ENCODE results near the gene PRKCA.

The PRKCA gene

DNA sequence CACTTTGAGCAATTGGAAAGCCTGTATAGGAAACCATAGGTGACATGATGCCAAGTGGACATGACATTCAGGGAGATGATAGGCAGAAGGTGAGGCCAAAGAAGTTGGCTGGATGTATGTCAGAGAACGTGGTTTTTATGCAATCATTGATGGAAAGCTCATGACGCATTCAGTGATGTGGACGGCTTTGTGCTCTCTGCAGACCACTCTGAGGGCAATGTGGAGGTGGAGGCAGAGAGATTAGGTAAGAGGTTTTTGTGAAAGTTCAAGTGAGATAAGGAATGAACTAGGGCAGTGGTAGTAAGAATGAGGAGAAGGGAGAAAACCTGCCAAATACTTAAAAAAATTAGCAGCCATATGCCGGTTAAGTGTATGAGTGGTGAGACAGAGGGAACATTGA is 99.0 kb downstream of the PRKCA start:
- DNase-seq (ENCODE audit: low read depth), result no peak
- H3K4me3 ChIP-seq (ENCODE audit: low read length), result no peak overlapping the region
- TF ChIP-seq, protein P1, sequence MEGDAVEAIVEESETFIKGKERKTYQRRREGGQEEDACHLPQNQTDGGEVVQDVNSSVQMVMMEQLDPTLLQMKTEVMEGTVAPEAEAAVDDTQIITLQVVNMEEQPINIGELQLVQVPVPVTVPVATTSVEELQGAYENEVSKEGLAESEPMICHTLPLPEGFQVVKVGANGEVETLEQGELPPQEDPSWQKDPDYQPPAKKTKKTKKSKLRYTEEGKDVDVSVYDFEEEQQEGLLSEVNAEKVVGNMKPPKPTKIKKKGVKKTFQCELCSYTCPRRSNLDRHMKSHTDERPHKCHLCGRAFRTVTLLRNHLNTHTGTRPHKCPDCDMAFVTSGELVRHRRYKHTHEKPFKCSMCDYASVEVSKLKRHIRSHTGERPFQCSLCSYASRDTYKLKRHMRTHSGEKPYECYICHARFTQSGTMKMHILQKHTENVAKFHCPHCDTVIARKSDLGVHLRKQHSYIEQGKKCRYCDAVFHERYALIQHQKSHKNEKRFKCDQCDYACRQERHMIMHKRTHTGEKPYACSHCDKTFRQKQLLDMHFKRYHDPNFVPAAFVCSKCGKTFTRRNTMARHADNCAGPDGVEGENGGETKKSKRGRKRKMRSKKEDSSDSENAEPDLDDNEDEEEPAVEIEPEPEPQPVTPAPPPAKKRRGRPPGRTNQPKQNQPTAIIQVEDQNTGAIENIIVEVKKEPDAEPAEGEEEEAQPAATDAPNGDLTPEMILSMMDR (IDR thresholded peaks at IDR 0.05; ENCODE audit: insufficient read depth, low read depth, low read length, missing control alignments), result no peak

DNA sequence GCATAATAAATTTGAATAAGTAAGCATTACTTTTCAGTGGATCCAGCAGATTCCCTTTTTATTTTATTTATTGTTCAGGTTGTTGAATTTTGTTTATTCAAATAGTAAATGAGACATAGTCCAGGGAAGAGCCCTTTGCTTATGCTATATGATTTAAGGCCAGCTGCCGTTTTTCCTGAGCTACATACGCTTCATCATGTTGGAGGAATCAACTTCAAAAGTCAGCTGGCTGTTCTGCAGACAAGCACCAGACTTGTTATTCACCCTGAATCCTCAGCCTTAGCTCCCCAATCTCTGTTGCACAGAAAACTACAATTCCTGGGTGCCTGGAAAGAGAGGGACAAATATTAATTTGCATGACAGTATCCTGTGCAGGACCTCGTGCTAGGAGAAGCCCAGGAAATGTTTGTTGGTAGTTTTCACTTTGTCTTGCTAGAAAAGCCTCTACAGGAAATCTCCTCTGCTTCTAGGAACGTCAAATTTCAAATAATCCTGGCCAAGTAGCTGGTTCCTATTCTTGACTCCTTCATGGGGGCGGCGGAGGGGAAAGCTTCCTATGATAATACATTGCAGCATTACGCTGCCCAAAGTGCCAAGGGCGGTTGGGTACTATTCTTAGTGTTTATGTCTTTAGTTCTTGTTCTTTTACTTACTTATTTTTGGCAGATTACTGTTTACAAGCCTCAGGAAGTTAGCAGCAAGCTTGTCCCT is 101.6 kb downstream of the PRKCA start:
- no peak overlapping the region for H3K4me3 ChIP-seq (ENCODE audit: low read length)
- DNase-seq (ENCODE audit: low read depth), result no peak
- TF ChIP-seq, protein P1 (IDR thresholded peaks at IDR 0.05; ENCODE audit: insufficient read depth, low read depth, low read length, missing control alignments), result no peak

DNA sequence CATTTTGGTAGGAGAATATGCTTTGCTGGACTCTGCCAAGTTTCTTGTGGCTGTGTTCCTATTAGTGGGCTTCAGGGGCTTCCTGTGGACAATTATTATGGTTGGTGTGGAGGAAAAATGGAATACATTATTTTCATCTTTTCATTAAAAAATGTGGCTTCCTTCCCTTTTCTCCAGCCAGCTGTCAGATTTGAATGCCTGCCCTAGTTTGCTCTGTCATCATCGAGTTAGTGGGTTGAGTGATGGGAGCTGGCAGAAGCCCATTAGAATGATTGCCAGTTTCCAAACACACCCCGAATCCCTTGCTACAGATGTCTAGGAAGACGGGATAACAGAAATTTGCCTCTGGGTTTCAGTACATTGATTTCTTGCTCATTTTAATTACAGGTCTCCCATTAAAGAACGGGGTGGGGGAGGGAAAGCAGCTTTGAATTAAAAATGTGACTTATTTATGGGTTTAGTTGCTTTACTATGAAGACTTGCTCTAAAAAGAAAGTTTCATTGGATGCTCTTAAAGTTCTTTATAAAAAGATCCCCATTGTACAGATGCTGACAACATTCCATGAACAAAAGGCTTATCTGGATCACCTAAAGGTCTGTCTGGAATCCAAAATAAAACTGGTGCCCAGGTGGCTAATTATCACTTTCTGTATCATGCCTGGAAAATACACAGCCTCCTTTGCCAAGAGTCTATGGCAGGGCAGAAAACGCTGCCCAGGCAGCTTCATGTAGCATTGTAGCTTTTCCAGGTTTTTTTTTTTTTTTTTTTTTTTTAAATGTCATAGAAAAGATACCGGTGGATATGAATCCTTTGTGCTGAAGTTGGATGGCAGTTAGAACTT is 103.6 kb downstream of the PRKCA start:
- no peak overlapping the region for H3K4me3 ChIP-seq (ENCODE audit: low read length)
- TF ChIP-seq, protein P1 (IDR thresholded peaks at IDR 0.05; ENCODE audit: insufficient read depth, low read depth, low read length, missing control alignments), result no peak
- DNase-seq (ENCODE audit: low read depth), result no peak

DNA sequence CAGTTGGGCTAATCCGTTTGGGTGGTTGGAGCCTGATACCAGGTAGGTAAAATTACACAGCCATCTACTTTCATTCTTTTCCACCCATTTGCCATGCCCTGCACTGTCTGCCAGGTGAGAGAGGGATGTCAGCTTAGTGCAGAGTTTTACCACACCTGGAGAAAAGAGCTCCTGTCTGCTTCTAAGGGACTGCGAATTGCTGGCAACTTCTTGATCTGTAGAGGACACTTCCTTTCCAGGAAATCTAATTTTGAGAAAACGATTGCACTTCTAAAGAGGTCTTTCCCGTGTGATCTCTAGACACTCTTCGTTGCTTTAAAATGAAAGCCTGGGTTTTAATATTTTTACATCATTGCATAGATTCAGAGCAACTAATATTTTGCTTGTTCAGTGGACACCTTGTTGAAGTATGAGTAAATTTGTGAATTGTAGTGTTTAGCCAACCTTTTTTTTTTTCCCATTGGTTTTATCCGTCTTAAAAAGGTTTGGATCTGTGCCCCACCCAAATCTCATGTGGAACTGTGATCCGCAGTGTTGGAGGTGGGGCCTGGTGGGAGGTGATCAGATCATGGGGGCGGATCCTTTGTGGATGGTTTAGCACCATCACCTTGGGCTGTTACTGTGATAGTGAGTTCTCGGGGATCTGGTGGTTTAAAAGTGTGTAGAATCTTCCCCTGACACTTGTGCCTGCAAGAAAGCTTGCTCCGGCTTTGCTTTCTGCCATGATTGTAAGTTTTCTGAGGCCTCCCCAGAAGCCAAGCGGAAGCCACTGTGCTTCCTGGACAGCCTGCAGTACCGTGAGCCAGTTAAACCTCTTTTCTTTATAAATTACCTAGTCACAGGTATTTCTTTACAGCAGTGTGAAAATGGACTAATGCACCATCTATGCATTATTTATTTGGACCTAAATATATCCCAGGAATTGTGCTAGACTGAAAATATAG is 104.6 kb downstream of the PRKCA start:
- H3K4me3 ChIP-seq (ENCODE audit: low read length), result no peak overlapping the region
- TF ChIP-seq, protein P1 (IDR thresholded peaks at IDR 0.05; ENCODE audit: insufficient read depth, low read depth, low read length, missing control alignments), result no peak
- no peak for DNase-seq (ENCODE audit: low read depth)

DNA sequence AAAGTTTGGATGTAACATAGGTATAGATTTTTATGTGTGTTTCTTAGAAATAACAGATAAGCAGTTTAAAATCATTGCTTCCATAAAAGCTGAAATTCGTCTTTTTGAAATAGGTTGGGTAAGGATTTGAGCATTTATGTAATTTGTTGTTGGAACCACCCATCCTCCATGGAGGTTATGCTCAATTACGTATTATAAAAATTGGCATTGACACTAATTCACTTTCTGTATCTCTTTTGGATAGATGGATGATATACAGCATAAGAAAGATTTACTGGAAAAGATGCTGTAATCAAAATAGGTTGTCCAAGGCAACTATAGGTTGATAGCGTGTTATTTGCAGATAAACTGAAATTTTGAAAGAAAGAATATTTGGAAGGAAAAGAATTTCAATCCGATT is 105.5 kb downstream of the PRKCA start:
- no peak for DNase-seq (ENCODE audit: low read depth)
- no peak overlapping the region for H3K4me3 ChIP-seq (ENCODE audit: low read length)
- TF ChIP-seq, protein P1 (IDR thresholded peaks at IDR 0.05; ENCODE audit: insufficient read depth, low read depth, low read length, missing control alignments), result no peak

DNA sequence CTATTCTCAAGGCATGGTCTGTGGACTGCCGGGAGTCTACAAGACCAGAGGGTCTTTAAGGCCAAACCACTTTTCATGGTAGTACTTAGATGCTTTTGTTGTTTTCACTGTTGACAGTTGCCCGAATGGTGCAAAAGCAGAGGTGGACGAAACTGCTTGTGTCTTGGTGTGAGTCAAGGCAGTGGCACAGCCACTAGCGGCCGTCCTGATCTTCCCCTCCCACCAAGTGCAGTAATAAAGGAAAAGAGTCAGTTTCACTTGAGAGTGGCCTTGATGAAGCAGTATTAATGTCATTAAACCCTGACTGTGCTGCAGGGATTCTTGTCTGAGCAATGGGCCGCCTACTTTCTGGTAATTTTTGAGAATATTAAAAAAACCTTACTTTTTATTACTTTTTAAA is 109.1 kb downstream of the PRKCA start:
- DNase-seq (ENCODE audit: low read depth), result no peak
- TF ChIP-seq, protein P1 (IDR thresholded peaks at IDR 0.05; ENCODE audit: insufficient read depth, low read depth, low read length, missing control alignments), result no peak
- H3K4me3 ChIP-seq (ENCODE audit: low read length), result no peak overlapping the region

Measured in epithelial cell of esophagus (primary cell).